GM23338 (cell line): Measurements from ENCODE around the gene CRYBG3. TPM values are rescaled to one million over a fixed set of nuclear protein-coding genes. Genes with fewer than 3 reads are reported as not detected.

Experiments used
- ATAC-seq: fragments of 200-7000 bp; cut with Tn5 transposase; 3 replicates; pipeline ENCODE4 v1.9.1; 2020
- DNase-seq: peaks from one replicate; pipeline ENCODE4 v3.0.0-alpha.2; 2015; ENCODE audit warnings: low spot score
- H2AFZ ChIP-seq: fragments of 200-600 bp; sonication (generic); 2 replicates; pipeline ENCODE4 v1.8.0; 2016; ENCODE audit warnings: antibody characterized with exemption, mild to moderate bottlenecking, moderate library complexity
- H3F3A ChIP-seq: fragments of 200-600 bp; sonication (generic); replicated peaks from 2 replicates; pipeline ENCODE4 v1.8.0; 2017; ENCODE audit warnings: antibody characterized with exemption, mixed run types, low read depth
- H3K27ac ChIP-seq: fragments of 200-600 bp; sonication (generic); 2 replicates; pipeline ENCODE4 v1.6.1; 2016; ENCODE audit warnings: low read depth
- H3K27me3 ChIP-seq: fragments of 200-600 bp; sonication (generic); 2 replicates; pipeline ENCODE4 v1.8.0; 2016; ENCODE audit warnings: mild to moderate bottlenecking, mixed run types, moderate library complexity; ENCODE audit not compliant: insufficient read depth
- H3K36me3 ChIP-seq: fragments of 200-600 bp; sonication (generic); 2 replicates; pipeline ENCODE4 v1.8.0; 2016; ENCODE audit warnings: mild to moderate bottlenecking; ENCODE audit not compliant: insufficient read depth
- H3K4me1 ChIP-seq: fragments of 200-600 bp; sonication (generic); 2 replicates; pipeline ENCODE4 v1.8.0; 2016; ENCODE audit warnings: mild to moderate bottlenecking, moderate library complexity; ENCODE audit not compliant: insufficient read depth
- H3K4me2 ChIP-seq: fragments of 200-600 bp; sonication (generic); 2 replicates; pipeline ENCODE4 v1.7.1; 2017; ENCODE audit warnings: mixed run types
- H3K4me3 ChIP-seq: fragments of 200-600 bp; sonication (generic); 2 replicates; pipeline ENCODE4 v1.6.1; 2016; ENCODE audit warnings: mixed run types
- H3K79me2 ChIP-seq: fragments of 200-600 bp; sonication (generic); replicated peaks from 2 replicates; pipeline ENCODE4 v1.8.0; 2017; ENCODE audit warnings: mild to moderate bottlenecking; ENCODE audit not compliant: insufficient read depth
- H3K9me2 ChIP-seq: fragments of 200-600 bp; sonication (generic); 2 replicates; pipeline ENCODE4 v1.8.0; 2017; ENCODE audit not compliant: insufficient read depth
- H4K20me1 ChIP-seq: fragments of 200-600 bp; sonication (generic); replicated peaks from 2 replicates; pipeline ENCODE4 v1.8.0; 2017; ENCODE audit warnings: mild to moderate bottlenecking; ENCODE audit not compliant: insufficient read depth
- H3K27ac Mint-ChIP-seq: 2 replicates; pipeline ENCODE4 v1.8.0; 2020; ENCODE audit warnings: inconsistent platforms, mild to moderate bottlenecking, moderate library complexity, mixed read lengths
- H3K27me3 Mint-ChIP-seq: 3 replicates; pipeline ENCODE4 v1.8.0; 2022; ENCODE audit warnings: low read depth, mild to moderate bottlenecking, moderate library complexity, mixed read lengths, inconsistent platforms; ENCODE audit not compliant: insufficient read depth, poor library complexity
- H3K36me3 Mint-ChIP-seq: 3 replicates; pipeline ENCODE4 v1.8.0; 2021; ENCODE audit warnings: low read depth, mild to moderate bottlenecking, inconsistent platforms, moderate library complexity, mixed read lengths
- H3K4me1 Mint-ChIP-seq: 3 replicates; pipeline ENCODE4 v1.8.0; 2020; ENCODE audit warnings: mild to moderate bottlenecking, inconsistent platforms, mixed read lengths
- H3K4me3 Mint-ChIP-seq: 3 replicates; pipeline ENCODE4 v1.8.0; 2021; ENCODE audit warnings: moderate library complexity, mild to moderate bottlenecking, inconsistent platforms, mixed read lengths
- H3K9me3 Mint-ChIP-seq: 3 replicates; pipeline ENCODE4 v1.8.0; 2020; ENCODE audit warnings: moderate library complexity, mild to moderate bottlenecking, inconsistent platforms, mixed read lengths
- STAT1 ChIP-seq: IDR thresholded peaks from one replicate; pipeline ENCODE4 v1.6.1; 2016; ENCODE audit warnings: antibody characterized with exemption; ENCODE audit not compliant: unreplicated experiment
- ZNF331 ChIP-seq: fragments of 250-450 bp; sonication (Bioruptor Pico); IDR thresholded peaks from 2 replicates; pipeline ENCODE4 v1.5.0; 2020; ENCODE audit warnings: low read depth, mild to moderate bottlenecking, moderate library complexity
- polyA plus RNA-seq: library from polyadenylated mRNA; unstranded; fragments of >200 nt; fragmentation: Nextera tagmentation; extraction: Ambion mirVana; gene quantifications from 2 replicates; pipeline ENCODE4 v1.2.1, GENCODE V29; 2016
- total RNA-seq: library from RNA; depleted of rRNA; stranded (reverse); fragments of >200 nt; shearing (Covaris generic); gene quantifications from 2 replicates; pipeline ENCODE4 v1.2.3, GENCODE V29; 2014
- TF ChIP-seq, protein P1 (sequence below): fragments of 250-450 bp; sonication (Bioruptor Pico); IDR thresholded peaks from 2 replicates; pipeline ENCODE4 v1.5.0; 2020; ENCODE audit warnings: mild to moderate bottlenecking, moderate library complexity
- TF ChIP-seq, protein P2 (sequence below): IDR thresholded peaks from 2 replicates; pipeline ENCODE4 v1.6.1; 2016; ENCODE audit warnings: antibody characterized with exemption

Gene CRYBG3
- total and polyA plus RNA-seq, 2 experiments from 2014 or later: 2.3 to 8.9 TPM

DNA sequence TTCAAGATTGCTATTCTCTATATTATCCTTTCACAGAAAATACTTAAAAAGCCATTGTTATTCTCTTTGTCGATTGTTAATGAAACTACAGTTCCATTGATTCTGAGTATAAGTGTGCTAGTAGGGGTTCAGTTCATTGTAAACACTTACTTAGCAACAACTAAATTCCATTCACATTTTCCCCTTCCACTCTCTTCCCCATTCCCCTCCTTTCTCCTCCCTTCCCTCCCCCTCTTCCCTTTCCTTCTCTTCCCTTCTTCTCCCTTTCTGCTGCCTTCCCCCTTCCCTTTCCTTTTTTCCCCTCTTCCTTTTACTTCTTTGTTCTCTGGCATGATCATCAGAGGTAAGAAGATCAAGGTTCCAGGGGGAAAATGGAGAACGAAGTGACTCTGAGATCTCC is 171.7 kb downstream of the CRYBG3 start:
- H3K27me3 ChIP-seq: no peaks in the 10 kb centered on the region
- Mint-ChIP-seq H3K4me1 (peaks cover 27% of the 10 kb centered on the region), H3K27me3 (no peaks in the 10 kb centered on the region), H3K4me3 (no peak overlapping the region), H3K9me3 (no peaks in the 10 kb centered on the region), H3K27ac (peak overlapping the region; percentile 32; the same call in 1 of the 2 replicates), H3K36me3 (no peaks in the 10 kb centered on the region)
- H2AFZ ChIP-seq: peak overlapping the region; percentile 61; the same call in 1 of the 2 replicates
- no peaks in the 10 kb centered on the region for H4K20me1 ChIP-seq
- peak overlapping the region; percentile 56; the same call in 1 of the 2 replicates for H3K4me2 ChIP-seq
- peaks cover 24% of the 10 kb centered on the region for H3K4me1 ChIP-seq
- H3K4me3 ChIP-seq: no peak overlapping the region
- ATAC-seq (peak; percentile 60), DNase-seq (peak; percentile 18)
- H3K36me3 ChIP-seq: no peaks in the 10 kb centered on the region
- no peak for TF ChIP-seq ZNF331
- TF ChIP-seq STAT1: no peak
- TF ChIP-seq, protein P1, sequence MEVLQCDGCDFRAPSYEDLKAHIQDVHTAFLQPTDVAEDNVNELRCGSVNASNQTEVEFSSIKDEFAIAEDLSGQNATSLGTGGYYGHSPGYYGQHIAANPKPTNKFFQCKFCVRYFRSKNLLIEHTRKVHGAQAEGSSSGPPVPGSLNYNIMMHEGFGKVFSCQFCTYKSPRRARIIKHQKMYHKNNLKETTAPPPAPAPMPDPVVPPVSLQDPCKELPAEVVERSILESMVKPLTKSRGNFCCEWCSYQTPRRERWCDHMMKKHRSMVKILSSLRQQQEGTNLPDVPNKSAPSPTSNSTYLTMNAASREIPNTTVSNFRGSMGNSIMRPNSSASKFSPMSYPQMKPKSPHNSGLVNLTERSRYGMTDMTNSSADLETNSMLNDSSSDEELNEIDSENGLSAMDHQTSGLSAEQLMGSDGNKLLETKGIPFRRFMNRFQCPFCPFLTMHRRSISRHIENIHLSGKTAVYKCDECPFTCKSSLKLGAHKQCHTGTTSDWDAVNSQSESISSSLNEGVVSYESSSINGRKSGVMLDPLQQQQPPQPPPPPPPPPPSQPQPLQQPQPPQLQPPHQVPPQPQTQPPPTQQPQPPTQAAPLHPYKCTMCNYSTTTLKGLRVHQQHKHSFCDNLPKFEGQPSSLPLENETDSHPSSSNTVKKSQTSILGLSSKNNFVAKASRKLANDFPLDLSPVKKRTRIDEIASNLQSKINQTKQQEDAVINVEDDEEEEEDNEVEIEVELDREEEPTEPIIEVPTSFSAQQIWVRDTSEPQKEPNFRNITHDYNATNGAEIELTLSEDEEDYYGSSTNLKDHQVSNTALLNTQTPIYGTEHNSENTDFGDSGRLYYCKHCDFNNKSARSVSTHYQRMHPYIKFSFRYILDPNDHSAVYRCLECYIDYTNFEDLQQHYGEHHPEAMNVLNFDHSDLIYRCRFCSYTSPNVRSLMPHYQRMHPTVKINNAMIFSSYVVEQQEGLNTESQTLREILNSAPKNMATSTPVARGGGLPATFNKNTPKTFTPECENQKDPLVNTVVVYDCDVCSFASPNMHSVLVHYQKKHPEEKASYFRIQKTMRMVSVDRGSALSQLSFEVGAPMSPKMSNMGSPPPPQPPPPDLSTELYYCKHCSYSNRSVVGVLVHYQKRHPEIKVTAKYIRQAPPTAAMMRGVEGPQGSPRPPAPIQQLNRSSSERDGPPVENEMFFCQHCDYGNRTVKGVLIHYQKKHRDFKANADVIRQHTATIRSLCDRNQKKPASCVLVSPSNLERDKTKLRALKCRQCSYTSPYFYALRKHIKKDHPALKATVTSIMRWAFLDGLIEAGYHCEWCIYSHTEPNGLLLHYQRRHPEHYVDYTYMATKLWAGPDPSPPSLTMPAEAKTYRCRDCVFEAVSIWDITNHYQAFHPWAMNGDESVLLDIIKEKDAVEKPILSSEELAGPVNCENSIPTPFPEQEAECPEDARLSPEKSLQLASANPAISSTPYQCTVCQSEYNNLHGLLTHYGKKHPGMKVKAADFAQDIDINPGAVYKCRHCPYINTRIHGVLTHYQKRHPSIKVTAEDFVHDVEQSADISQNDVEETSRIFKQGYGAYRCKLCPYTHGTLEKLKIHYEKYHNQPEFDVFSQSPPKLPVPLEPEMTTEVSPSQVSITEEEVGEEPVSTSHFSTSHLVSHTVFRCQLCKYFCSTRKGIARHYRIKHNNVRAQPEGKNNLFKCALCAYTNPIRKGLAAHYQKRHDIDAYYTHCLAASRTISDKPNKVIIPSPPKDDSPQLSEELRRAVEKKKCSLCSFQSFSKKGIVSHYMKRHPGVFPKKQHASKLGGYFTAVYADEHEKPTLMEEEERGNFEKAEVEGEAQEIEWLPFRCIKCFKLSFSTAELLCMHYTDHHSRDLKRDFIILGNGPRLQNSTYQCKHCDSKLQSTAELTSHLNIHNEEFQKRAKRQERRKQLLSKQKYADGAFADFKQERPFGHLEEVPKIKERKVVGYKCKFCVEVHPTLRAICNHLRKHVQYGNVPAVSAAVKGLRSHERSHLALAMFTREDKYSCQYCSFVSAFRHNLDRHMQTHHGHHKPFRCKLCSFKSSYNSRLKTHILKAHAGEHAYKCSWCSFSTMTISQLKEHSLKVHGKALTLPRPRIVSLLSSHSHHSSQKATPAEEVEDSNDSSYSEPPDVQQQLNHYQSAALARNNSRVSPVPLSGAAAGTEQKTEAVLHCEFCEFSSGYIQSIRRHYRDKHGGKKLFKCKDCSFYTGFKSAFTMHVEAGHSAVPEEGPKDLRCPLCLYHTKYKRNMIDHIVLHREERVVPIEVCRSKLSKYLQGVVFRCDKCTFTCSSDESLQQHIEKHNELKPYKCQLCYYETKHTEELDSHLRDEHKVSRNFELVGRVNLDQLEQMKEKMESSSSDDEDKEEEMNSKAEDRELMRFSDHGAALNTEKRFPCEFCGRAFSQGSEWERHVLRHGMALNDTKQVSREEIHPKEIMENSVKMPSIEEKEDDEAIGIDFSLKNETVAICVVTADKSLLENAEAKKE (CRISPR knock-in tag): no peak
- TF ChIP-seq, protein P2, sequence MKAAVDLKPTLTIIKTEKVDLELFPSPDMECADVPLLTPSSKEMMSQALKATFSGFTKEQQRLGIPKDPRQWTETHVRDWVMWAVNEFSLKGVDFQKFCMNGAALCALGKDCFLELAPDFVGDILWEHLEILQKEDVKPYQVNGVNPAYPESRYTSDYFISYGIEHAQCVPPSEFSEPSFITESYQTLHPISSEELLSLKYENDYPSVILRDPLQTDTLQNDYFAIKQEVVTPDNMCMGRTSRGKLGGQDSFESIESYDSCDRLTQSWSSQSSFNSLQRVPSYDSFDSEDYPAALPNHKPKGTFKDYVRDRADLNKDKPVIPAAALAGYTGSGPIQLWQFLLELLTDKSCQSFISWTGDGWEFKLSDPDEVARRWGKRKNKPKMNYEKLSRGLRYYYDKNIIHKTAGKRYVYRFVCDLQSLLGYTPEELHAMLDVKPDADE: no peak
- no peaks in the 10 kb centered on the region for H3K79me2 ChIP-seq
- H3K27ac ChIP-seq: no peak overlapping the region
- H3K9me2 ChIP-seq: peaks cover 2% of the 10 kb centered on the region; the same call in 1 of the 2 replicates
- H3F3A ChIP-seq: 0 out of 2 replicates have a peak, but pooled peaks cover 3% of the 10 kb centered on the region
